NOMO-1 (cell line): ENCODE measurements around the gene GABRA6.
A peak's percentile ranks its signal among the peaks of the same experiment; 100 is the strongest.
"Not testable (repeated sequence)": the region's sequence is repeated elsewhere in the genome, so short reads cannot be mapped to it uniquely, and the experiment has no call there.

Source experiments
- DNase-seq, 2 experiments: peaks; one replicate each; lab custom pipeline; 2025; ENCODE audit not compliant: unreplicated experiment in 2 of 2; lab: John Stamatoyannopoulos, UW

GABRA6 gene

GRCh38 chr5:161685461-161685860, at the start of gene GABRA6:
TSS of gene GABRA6 (plus strand) at chr5:161685721. CDS start at chr5:161685990, 269 bp downstream.
- DNase-seq, result no peak

- no peak for DNase-seq
Observed at GRCh38 chr5:161637591-161637990, 47.9 kb upstream of the GABRA6 start.

DNA sequence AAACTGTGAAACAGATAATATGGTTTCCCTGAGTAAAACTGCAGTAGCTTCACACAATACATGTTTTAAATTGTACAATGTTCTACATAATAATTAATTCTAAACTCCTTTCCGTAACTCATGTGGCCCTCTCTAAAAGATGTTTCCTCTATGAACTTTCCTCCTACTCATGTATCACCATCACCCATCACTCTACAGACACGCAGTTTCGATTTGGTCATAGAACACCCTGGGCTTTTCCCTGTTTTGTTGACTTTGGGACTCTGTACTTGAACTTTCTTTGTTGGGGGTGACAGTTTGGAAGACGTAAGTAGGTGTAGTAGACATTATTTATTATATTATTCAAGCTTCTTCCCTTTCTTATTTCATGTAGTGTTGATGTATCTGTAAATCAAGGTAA, 44.1 kb upstream of the GABRA6 start:
- no peak for DNase-seq

DNA sequence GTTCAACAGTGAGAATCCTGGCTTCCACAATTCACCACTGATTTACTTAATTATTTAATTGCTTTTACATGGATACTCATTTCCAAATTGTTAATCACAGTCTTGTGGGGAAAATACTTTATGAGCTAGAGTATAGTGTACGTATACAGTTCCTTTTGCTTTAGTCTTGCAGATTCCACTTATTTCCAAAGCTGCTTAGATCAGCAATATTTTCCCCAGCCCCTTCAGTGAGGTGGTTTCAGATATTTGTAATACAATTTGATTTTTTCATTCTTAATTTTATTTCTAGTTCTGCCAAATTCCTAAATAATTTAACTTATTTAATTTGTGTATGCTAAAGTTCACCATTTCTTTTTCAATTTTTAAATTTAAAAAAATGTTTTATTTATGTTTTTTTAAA, 40.3 kb upstream of the GABRA6 start:
- DNase-seq, result no peak

- DNase-seq, result not testable (repeated sequence)
Observed at GRCh38 chr5:161651926-161652325, 33.6 kb upstream of the GABRA6 start.

DNA sequence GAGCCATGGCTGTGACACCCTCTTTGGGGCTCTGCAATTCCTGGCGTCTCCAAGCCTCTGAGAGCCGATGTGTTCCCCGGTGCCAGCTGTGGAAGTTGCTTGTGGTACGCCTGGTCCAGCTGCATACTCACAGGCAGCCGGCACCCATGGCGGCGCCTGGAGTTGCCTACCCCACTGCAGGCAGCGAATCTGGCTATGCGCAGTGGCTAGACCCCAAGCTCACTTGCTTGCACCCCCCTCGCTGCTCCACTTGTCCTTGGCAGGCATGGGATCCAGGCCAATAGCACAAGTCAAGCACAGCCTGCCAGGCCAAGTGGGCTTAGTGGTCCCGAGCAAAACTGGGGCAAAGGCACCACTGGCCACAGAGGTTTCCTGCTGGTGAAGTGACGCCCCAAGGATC, 24.7 kb upstream of the GABRA6 start:
- no peak for DNase-seq

GRCh38 chr5:161663431-161663830, 22.1 kb upstream of the GABRA6 start:
- no peak for DNase-seq

DNA sequence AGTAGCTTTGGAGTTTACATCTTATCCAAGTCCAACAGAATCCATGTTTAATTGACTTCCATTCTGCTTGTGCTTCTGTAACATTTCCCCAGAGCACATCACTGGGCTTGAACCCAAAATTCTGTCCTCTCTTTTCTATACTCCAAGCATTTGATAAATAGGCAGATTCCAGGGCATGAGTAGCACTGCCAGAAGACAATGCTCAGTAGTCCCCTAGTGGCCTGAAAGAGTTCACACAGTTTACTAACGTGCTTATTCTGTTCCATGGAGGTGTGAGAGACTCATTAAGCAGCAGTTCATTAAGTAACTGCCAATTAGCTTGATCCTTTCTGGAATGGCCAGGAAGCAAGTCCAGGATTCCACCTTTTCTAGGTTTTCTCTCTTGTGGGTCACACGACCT, 9.4 kb upstream of the GABRA6 start:
- DNase-seq, result peak in 1 of 2 experiments; percentile 0

DNA sequence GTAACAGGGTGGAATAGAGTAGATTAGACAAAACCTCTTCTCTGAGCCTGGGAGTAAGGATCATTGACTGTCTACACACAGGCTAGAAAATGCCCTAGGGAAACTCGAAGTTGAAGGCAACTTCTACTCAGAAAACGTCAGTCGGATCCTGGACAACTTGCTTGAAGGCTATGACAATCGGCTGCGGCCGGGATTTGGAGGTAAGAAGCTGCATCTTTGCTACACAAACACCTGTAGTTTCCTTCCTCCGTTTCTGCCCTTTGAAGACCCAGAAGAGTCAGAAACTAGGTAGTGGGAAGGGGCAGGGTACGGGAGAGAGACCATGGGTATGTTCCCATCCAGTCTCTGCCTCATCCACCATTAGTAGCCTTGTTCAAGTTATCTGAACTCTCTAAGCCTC, 628 bp downstream of the GABRA6 start:
- DNase-seq, result no peak

- DNase-seq, result no peak
Observed at GRCh38 chr5:161686881-161687280, 1.4 kb downstream of the GABRA6 start.

DNA sequence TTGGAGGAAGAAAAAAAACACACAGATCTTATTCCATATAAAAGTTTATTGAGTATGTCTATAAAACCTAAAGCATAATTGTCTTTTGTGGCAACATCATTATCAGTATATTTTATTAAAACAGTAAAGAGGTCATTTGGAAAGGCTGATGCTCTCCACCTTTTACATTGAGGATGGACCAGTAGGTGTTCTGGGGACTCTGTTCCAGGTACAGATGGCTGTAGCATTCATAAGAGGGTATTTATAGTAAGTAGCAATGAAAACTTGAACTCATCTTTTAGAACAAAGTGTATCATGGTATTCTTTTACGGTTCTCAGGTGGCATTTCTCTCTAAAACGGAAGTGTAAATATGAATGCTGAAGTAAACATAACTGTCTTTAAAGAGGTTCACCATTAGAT, 1.8 kb downstream of the GABRA6 start:
- no peak for DNase-seq

GRCh38 chr5:161691911-161692310, 6.4 kb downstream of the GABRA6 start:
- DNase-seq, result no peak

- DNase-seq, result no peak
Observed at GRCh38 chr5:161697001-161697400, 11.5 kb downstream of the GABRA6 start.

- no peak for DNase-seq
Observed at GRCh38 chr5:161700065-161700464, 14.5 kb downstream of the GABRA6 start.

DNA sequence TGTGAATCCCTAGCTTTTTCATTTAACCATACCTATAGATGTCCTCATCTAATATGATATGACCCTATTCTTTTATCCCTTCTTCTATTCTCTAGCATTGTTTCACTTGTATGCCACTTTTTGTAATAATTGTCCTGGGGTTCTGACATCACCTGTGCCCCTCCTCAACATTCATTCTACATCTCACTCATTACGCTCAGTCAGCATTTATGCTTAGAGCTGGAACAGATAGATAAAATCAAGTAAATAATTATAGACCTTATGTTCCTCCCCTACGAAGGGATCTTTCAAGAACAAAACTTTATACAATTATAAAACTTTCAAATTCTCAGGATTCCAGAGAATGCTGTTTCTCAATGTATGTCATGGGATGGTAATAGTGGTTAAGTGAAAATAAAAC, 18.0 kb downstream of the GABRA6 start:
- DNase-seq, result no peak

GRCh38 chr5:161707382-161707781, 21.9 kb downstream of the GABRA6 start:
- no peak for DNase-seq

DNA sequence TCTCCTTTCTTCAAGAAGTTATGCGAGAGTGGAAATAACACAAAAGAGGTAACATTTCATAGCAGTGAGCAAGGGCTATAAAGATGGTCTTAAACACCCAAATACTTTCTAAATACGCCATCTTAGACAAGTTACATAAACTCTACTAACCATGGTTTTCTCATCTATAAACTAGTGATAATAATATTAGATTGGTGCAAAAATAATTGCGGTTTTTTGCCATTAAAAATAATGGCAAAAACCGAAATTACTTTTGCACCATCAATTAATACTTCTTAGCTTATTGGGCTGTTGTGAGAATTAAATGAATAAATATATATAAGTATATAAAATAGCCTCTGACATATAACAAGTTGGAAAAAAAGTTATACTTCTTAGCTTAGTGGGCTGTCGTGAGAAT, 23.7 kb downstream of the GABRA6 start:
- no peak for DNase-seq

DNA sequence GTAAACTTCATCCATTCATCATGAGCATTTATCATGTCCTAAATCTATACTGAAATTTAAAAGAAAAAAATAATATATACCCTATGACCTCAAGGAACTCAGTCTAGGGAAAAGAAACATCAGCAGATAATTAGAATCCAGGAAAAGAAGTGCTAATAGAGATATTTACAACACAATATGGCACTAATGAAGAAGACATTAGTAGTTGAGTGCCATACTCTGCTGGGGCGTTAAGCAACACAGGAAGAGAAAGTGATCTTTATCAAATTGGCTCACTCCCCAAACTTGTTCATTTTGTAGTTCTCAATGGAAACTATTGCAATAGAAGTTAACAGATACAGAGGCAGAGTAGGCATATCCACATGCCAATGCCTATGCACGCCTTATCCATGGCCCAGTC, 27.5 kb downstream of the GABRA6 start:
- no peak for DNase-seq

DNA sequence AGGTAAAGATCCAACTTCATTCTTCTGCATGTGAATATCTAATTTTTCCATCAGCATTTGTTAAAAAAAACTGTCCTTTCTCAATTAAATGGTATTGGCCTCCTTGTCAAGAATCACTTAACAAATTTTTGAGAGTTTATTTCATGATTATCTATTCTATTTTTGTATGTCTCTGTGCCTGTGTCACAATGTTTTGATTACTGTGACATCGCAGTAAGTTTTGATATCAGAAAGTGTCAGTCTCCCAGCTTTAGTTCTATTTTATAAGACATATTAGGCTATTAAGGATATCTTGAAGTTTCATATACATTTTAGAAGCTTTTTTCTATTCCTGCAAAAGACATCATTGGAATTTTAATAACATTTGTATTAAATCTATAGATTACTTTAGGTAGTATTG, 33.6 kb downstream of the GABRA6 start:
- DNase-seq, result no peak

DNA sequence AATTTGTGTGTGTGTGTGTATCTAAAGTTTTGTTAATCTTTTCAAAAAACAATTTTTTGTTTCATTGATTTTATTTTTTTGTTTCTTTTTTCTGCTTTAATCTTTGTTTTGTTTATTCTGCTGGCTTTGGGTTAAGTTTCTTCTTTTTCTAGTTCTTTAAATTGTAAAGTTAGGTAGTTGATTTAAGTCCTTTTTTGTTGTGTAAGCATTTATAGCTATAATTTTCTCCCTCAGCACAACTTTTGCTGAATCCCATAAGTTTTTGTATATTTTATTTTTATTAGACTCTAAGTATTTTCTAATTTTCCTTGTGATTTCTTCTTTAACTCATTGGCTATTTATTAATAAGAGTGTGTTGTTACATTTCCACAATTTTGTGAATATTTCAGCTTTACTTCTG, 34.9 kb downstream of the GABRA6 start:
- no peak for DNase-seq

DNA sequence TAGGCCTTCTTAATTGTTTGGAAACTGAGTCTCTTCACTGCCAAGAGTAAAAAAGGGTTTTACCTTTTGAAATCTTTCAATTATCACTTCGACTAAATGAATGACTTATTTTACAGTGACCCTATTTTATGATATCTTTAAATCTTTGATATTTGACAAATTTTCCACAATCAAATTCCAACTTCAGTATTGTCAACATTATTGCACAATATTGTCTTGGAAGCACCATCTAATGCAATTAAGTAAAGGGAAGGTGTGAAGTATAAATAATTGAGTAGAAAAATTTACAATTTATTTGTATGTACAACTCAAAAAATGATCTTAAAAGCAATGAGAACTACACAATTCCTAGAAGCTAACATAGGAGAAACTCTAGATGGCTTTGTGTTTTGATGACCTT, 49.2 kb downstream of the GABRA6 start:
- DNase-seq, result no peak

DNA sequence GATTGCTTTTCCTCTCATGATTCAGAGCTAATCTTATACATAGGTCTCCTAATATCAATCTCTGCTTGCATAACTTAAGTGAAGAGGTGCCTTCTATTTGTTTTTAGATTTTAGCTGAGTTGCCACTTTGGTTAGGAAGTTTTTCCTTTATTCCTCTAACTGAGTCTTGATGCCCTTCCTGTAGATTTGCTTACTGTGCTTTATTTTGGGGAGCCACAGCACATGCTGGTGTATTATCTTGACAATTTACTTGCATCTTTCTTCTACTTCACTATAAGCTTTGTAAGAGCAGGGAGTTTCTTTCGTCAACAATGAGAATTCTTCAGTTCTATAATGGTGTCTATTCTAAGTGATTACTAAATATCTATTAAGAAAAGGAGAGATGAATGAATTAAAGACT, 54.9 kb downstream of the GABRA6 start:
- no peak for DNase-seq

- no peak for DNase-seq
Observed at GRCh38 chr5:161744276-161744675, 58.8 kb downstream of the GABRA6 start.

DNA sequence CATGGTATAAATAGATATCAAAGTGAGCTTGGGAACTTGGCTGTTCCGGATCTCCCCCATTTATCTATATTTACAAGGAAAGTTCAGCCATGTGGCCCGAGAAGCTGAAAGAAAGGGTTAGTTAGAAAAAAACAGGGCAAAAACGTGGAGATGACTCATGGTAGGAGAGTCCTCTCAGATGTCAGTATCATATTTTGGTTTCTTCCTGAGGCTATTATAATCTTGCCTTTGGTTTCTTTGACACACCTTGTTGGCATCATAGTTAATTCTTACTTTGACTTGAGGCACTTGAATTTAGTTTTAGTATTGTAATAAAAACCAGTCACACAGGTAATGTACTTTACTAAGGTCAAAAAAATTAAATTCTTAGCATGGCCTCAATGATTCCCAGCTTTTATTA, 59.9 kb downstream of the GABRA6 start:
- no peak for DNase-seq
